NCI-H345 treated with DMSO at 0.1 percent for 48 hours (cell line): Measurements from ENCODE around the gene NEK11.

ENCODE experiments used
- DNase-seq: peaks from one replicate; lab custom pipeline; 2025; ENCODE audit not compliant: unreplicated experiment; lab: John Stamatoyannopoulos, UW

The NEK11 gene

GRCh38 chr3:131393868-131394267, 367.2 kb downstream of the NEK11 start:
- no peak for DNase-seq

GRCh38 chr3:131394400-131394799, 367.7 kb downstream of the NEK11 start:
- DNase-seq, result no peak

- no peak for DNase-seq
Measured at GRCh38 chr3:131396170-131396569, 369.5 kb downstream of the NEK11 start.

GRCh38 chr3:131397889-131398288, 371.2 kb downstream of the NEK11 start:
- DNase-seq, result no peak
